Hepatocyte (in vitro differentiated cells): ENCODE measurements around the gene DHRS7B.

ENCODE experiments used
- CTCF ChIP-seq: fragments of 200-600 bp; sonication (generic); IDR thresholded peaks from 2 replicates; pipeline ENCODE4 v1.5.1; 2016; ENCODE audit warnings: antibody characterized with exemption, mild to moderate bottlenecking; ENCODE audit not compliant: poor library complexity
- EZH2 ChIP-seq: fragments of 200-600 bp; sonication (generic); IDR thresholded peaks from 2 replicates; pipeline ENCODE4 v1.6.1; 2016; ENCODE audit warnings: antibody characterized with exemption, mild to moderate bottlenecking, borderline replicate concordance

- TF ChIP-seq EZH2 (no peak), CTCF (no peak)
Measured at GRCh38 chr17:21082001-21082436, 44.7 kb upstream of the DHRS7B start.
